ENCODE results near the gene RIC3.

- peak in 1 of 3 experiments; percentile 51 for TF ChIP-seq CTCF (IDR thresholded peaks at IDR 0.05)
- no peak for TF ChIP-seq POLR2A (IDR thresholded peaks at IDR 0.05)
Observed at GRCh38 chr11:8092587-8093424, 76.0 kb downstream of the RIC3 start.
